T47D (cell line): Measurements from ENCODE around the gene NFIB.

Experiments
- DNase-seq, 2 experiments: peaks; one replicate each; pipeline versions ENCODE4 v3.0.0 to v3.0.0-alpha.2; 2011 to 2012; ENCODE audit warnings: low read depth in 1 of 2, low spot score in 1 of 2
- JUND ChIP-seq: IDR thresholded peaks from 2 replicates; pipeline ENCODE4 v1.6.1; 2012; ENCODE audit warnings: low read depth
- in situ Hi-C: cut with HindIII; loops from 2 replicates; pipeline ENCODE4 v1.10.0; 2016; ENCODE audit warnings: low sequenced_read_pairs, low pct_unique_long_range_greater_than_20kb

The NFIB gene

DNA sequence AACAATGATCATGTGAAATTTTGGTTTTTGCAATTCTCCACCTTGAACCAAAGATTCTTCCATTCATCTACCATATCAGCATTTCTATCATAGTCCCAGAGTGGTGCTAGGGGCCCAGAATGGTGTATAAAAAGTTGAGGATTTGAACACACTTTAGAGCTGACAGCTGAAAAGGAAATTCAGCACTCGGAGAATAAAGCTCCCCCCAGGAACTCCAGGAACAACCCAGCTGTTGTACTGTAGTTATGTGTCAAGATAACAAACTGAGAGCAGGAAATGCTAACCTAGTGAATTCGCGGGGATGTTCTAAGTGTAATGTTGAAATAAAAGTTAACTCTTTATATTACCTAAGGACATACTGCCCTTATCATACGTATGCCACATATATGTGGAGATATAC is 216.7 kb downstream of the NFIB start:
- in situ Hi-C loops: no loop called here
- TF ChIP-seq JUND: no peak
- no peak for DNase-seq

DNA sequence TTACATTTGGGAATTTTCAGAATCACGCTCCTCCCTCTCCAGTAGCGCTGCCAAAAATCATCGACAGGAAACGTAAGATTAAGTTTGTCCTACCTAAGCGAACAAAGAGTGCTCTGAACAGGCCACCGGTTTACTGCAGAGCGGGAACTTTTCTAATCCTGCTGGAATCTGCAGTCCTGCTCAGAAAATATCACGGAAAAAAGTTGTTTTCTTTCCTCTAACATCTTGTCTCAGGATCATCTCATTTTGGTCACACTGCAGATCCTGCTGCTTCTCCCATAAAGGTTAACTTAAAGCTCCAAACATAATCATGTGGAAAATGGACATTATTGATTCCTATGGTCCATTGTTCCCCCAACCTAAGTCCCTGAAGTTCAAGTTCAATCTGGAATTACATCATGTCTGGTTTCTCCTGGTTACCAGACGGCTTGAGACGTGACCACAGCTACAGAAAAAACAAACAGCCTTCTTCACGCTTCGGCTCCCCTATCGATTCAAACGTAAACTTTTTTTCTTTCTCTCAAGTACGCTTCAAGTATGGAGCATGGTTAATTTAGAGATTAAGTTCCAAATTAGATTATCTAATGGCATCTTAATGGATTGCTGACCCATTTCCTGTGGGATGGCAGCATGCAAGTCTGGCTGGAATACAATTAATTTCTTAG is 217.6 kb downstream of the NFIB start:
- TF ChIP-seq JUND: no peak
- in situ Hi-C loops: no loop called here
- DNase-seq: peak in 1 of 2 experiments; percentile 57

GRCh38 chr9:14095277-14095676 is 218.7 kb downstream of the NFIB start:
- no peak for DNase-seq
- TF ChIP-seq JUND: no peak
- in situ Hi-C loops: no loop called here

DNA sequence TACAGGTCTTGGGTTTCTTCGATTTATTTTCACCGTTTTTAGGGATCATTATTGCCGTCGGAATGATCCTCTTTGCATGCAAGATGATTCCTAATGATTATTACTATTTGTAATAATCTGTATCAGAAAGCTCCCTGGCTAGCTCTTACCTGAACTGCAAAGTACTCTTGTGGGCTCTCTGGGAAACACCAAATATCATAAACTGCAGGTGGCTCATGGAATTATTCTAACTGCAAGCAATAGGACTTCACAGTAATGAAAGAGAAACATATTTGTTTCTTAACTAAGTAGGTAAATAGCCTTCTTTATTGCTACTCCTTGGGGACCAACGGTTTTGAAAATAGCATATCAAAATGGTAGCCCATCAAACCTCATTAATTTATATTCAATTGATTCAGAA is 219.4 kb downstream of the NFIB start:
- no peak for TF ChIP-seq JUND
- in situ Hi-C loops: no loop called here
- DNase-seq: no peak

DNA sequence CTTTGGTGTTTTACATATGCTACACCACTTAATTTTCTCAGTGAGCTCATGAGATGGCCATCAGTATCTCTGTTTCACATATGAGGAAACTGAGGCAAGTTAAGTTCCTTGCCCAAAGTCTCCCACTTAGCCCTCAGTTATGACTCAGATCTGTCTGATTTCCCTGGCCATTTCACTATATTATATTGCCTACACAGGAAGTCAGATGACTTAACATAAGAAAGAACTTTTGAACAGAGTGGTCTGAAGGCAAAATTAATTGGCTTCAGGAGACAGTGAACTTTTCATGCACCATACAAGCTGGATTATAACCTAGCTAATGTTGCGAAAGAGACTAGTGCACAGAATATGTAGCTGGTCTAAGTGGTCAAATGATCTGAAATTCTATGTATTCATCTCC is 221.6 kb downstream of the NFIB start:
- in situ Hi-C loops: no loop called here
- TF ChIP-seq JUND: no peak
- no peak for DNase-seq

- no peak for TF ChIP-seq JUND
- no peak for DNase-seq
- in situ Hi-C loops: no loop called here
Observed at GRCh38 chr9:14089051-14089803, 224.7 kb downstream of the NFIB start.

- TF ChIP-seq JUND: no peak
- DNase-seq: no peak
- in situ Hi-C loops: no loop called here
Observed at GRCh38 chr9:14087576-14087975, 226.4 kb downstream of the NFIB start.

DNA sequence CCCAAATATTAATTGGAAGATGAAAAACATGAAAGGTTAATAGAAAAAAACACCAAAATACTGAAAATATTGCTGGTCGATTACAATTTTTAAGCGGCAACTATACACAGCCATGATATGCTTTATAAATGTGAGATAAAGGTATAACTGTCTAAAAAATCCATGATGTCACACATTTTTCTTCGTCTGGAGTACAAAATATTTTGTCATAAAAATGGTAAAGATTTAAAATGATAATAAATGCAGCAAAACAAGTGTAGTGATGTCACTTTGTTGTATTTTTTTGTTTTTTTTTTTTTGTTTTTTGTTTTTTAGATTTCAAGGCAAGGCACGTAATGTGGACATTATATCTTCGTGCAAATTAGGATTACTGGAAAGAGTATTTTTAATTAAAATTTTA is 227.4 kb downstream of the NFIB start:
- in situ Hi-C loops: no loop called here
- DNase-seq: no peak
- TF ChIP-seq JUND: no peak

GRCh38 chr9:14085810-14086209 is 228.1 kb downstream of the NFIB start:
- DNase-seq: no peak
- no peak for TF ChIP-seq JUND
- in situ Hi-C loops: no loop called here

DNA sequence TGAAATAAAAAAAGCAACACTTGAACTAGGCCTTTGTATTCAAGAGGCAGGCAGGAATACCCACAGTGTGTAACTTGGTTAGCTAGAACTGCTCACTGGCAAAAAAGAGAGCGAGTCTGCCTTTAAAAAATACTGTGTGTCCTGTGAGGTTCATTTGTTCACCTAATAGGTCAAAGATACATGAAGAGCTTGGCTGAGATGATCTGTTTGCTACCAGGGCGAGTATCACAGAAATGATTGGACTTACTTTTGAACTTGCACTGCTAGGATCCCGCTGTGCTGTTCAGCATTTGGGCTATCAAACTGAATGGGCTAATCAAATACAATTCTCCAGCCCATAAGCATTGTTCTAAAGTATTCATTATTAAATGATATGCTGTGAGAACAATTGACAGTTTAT is 229.1 kb downstream of the NFIB start:
- in situ Hi-C loops: no loop called here
- DNase-seq: no peak
- TF ChIP-seq JUND: no peak

- in situ Hi-C loops: no loop called here
- TF ChIP-seq JUND: no peak
- DNase-seq: no peak
Observed at GRCh38 chr9:14083366-14083765, 230.6 kb downstream of the NFIB start.

DNA sequence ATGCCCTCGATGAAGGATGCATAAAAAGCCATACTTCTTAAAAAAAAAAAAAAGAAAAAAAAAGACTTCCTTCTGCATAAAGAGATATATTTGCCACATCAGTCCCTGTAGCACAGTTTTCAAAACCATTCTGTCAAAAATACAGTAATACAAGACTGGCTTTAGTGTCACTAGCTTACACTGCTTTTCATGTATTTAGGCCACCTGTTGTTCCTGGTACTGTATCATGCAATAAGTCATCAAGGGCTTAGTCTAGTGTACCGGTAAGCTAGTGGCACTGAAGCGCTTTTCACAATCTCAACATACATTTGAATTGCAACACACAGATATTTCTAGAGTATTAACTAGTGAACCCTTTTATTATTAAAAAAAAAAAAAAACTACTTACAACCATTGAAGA is 231.2 kb downstream of the NFIB start:
- no peak for DNase-seq
- no peak for TF ChIP-seq JUND
- in situ Hi-C loops: no loop called here

DNA sequence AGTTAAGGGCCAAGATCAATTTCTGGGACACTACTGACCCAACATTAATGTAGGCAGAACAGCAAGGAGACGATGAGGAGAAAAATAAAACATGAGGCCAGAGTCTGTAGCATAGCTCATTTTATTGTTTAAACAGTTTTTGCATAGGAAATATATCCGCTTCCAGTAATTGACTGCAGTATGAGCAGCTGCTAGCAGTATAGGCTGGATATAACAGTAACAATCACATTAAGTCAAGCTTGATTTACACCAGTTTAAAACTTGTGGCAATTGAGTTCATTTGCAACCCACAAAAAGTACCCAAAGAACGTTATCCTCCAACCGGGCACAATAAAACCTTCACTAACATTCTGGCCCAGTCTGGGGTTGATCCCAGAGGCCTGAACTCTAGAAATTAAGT is 232.2 kb downstream of the NFIB start:
- in situ Hi-C loops: no loop called here
- no peak for TF ChIP-seq JUND
- no peak for DNase-seq
